Stomach smooth muscle (tissue), 2 donors: ENCODE measurements around the gene LRRC23.
A peak's percentile ranks its signal among the peaks of the same experiment; 100 is the strongest.

Source experiments
- H3K27ac ChIP-seq: one replicate; pipeline ENCODE4 v1.7.0; 2013; ENCODE audit warnings: mild to moderate bottlenecking, low read length, inconsistent platforms
- H3K27me3 ChIP-seq, 2 donors: one replicate each; pipeline ENCODE4 v1.7.0; 2013; ENCODE audit warnings: low read length in 2 of 2; ENCODE audit not compliant: insufficient read depth in 2 of 2, control insufficient read depth in 1 of 2
- H3K36me3 ChIP-seq, 2 donors: one replicate each; pipeline ENCODE4 v1.7.0; 2013; ENCODE audit warnings: low read length in 2 of 2; ENCODE audit not compliant: control insufficient read depth in 2 of 2, insufficient read depth in 2 of 2
- H3K4me1 ChIP-seq: one replicate; pipeline ENCODE4 v1.7.0; 2013; ENCODE audit warnings: low read length; ENCODE audit not compliant: control insufficient read depth, insufficient read depth
- H3K4me3 ChIP-seq, 2 donors: one replicate each; pipeline ENCODE4 v1.7.0; 2013; ENCODE audit warnings: low read length in 2 of 2
- H3K9ac ChIP-seq, 2 donors: one replicate each; pipeline ENCODE4 v1.7.0; 2013; ENCODE audit warnings: low read length in 2 of 2, mild to moderate bottlenecking in 1 of 2
- H3K9me3 ChIP-seq, 2 donors: one replicate each; pipeline ENCODE4 v1.7.0; 2013; ENCODE audit warnings: low read length in 2 of 2; ENCODE audit not compliant: control insufficient read depth in 2 of 2
- donor health status: healthy.
- donor health status: Pancreatic carcinoma.

The LRRC23 gene

GRCh38 chr12:6929466-6930452, 25.1 kb downstream of the LRRC23 start:
- Histone ChIP-seq H3K27me3 (no peaks in the 10 kb centered on the region), H3K9me3 (no peaks in the 10 kb centered on the region), H3K9ac (peak overlapping the region; percentile 87 to 95), H3K36me3 (peaks cover 13 to 14% of the 10 kb centered on the region in 2 donors), H3K27ac (peak overlapping the region; percentile 89), H3K4me3 (peak overlapping the region; percentile 93 to 98), H3K4me1 (peaks cover 70% of the 10 kb centered on the region)

GRCh38 chr12:6932766-6933165, 28.1 kb downstream of the LRRC23 start:
- H3K9me3 ChIP-seq: no peaks in the 10 kb centered on the region
- peak overlapping the region; percentile 62 for H3K27ac ChIP-seq
- no peak overlapping the region for H3K4me3 ChIP-seq

GRCh38 chr12:6934110-6934509, 29.5 kb downstream of the LRRC23 start:
- peak overlapping the region in 1 of 2 donors; percentile 29 for H3K4me3 ChIP-seq

More at GRCh38 chr12:6932766-6933165, 28.1 kb downstream of the LRRC23 start:
- Histone ChIP-seq H3K9ac (peak overlapping the region in 1 of 2 donors; percentile 7), H3K4me1 (peaks cover 51% of the 10 kb centered on the region), H3K27me3 (no peaks in the 10 kb centered on the region), H3K36me3 (peaks cover 20 to 25% of the 10 kb centered on the region in 2 donors)

GRCh38 chr12:6935371-6936193, 31.0 kb downstream of the LRRC23 start:
- peaks cover 20 to 29% of the 10 kb centered on the region in 2 donors for H3K36me3 ChIP-seq
- no peaks in the 10 kb centered on the region for H3K27me3 ChIP-seq
- H3K9me3 ChIP-seq: no peaks in the 10 kb centered on the region
- no peak overlapping the region for H3K9ac ChIP-seq
- H3K27ac ChIP-seq: peak overlapping the region; percentile 37
- H3K4me1 ChIP-seq: peaks cover 49% of the 10 kb centered on the region
- no peak overlapping the region for H3K4me3 ChIP-seq

More at GRCh38 chr12:6934110-6934509, 29.5 kb downstream of the LRRC23 start:
- H3K9ac ChIP-seq: peak overlapping the region; percentile 28 to 29
- H3K27me3 ChIP-seq: no peaks in the 10 kb centered on the region
- H3K9me3 ChIP-seq: no peaks in the 10 kb centered on the region
- H3K36me3 ChIP-seq: peaks cover 20 to 25% of the 10 kb centered on the region in 2 donors
- peak overlapping the region; percentile 62 for H3K27ac ChIP-seq
- peaks cover 57% of the 10 kb centered on the region for H3K4me1 ChIP-seq

- Histone ChIP-seq H3K9ac (no peak overlapping the region), H3K9me3 (no peaks in the 10 kb centered on the region), H3K4me3 (no peak overlapping the region), H3K36me3 (peaks cover 20 to 32% of the 10 kb centered on the region in 2 donors), H3K27me3 (no peaks in the 10 kb centered on the region), H3K27ac (peak overlapping the region; percentile 93), H3K4me1 (peaks cover 48% of the 10 kb centered on the region)
These were observed 31.6 kb downstream of the LRRC23 start for GRCh38 chr12:6936194-6936635.

- Histone ChIP-seq H3K4me3 (peak overlapping the region; percentile 72 to 78), H3K27me3 (no peaks in the 10 kb centered on the region), H3K4me1 (peaks cover 48% of the 10 kb centered on the region), H3K36me3 (peaks cover 24 to 37% of the 10 kb centered on the region in 2 donors), H3K9ac (peak overlapping the region; percentile 47 to 77), H3K27ac (peak overlapping the region; percentile 93), H3K9me3 (no peaks in the 10 kb centered on the region)
These were observed 32.2 kb downstream of the LRRC23 start for GRCh38 chr12:6936636-6937480.

GRCh38 chr12:6937481-6938352, 33.1 kb downstream of the LRRC23 start:
- no peaks in the 10 kb centered on the region for H3K9me3 ChIP-seq
- peaks cover 24 to 37% of the 10 kb centered on the region in 2 donors for H3K36me3 ChIP-seq
- peak overlapping the region; percentile 93 for H3K27ac ChIP-seq
- H3K4me3 ChIP-seq: peak overlapping the region; percentile 72 to 78
- no peaks in the 10 kb centered on the region for H3K27me3 ChIP-seq
- peaks cover 45% of the 10 kb centered on the region for H3K4me1 ChIP-seq
- H3K9ac ChIP-seq: peak overlapping the region; percentile 77 to 80

- H3K27ac ChIP-seq: peak overlapping the region; percentile 93
- peak overlapping the region; percentile 55 to 77 for H3K9ac ChIP-seq
These were observed 34.0 kb downstream of the LRRC23 start for GRCh38 chr12:6938353-6939190.

GRCh38 chr12:6939191-6939540, 34.5 kb downstream of the LRRC23 start:
- H3K27me3 ChIP-seq: no peaks in the 10 kb centered on the region
- H3K27ac ChIP-seq: peak overlapping the region; percentile 93
- no peaks in the 10 kb centered on the region for H3K9me3 ChIP-seq
- no peak overlapping the region for H3K4me3 ChIP-seq
- peaks cover 44% of the 10 kb centered on the region for H3K4me1 ChIP-seq
- peaks cover 15 to 27% of the 10 kb centered on the region in 2 donors for H3K36me3 ChIP-seq
- H3K9ac ChIP-seq: no peak overlapping the region

More at GRCh38 chr12:6938353-6939190, 34.0 kb downstream of the LRRC23 start:
- Histone ChIP-seq H3K9me3 (no peaks in the 10 kb centered on the region), H3K4me3 (peak overlapping the region; percentile 72 to 78), H3K4me1 (peaks cover 49% of the 10 kb centered on the region), H3K27me3 (no peaks in the 10 kb centered on the region), H3K36me3 (peaks cover 19 to 33% of the 10 kb centered on the region in 2 donors)
